Activated CD4-positive, alpha-beta T cell treated with anti-CD3 and anti-CD28 coated beads, Interleukin-2, amount 50 U/mL, for 1 hour (primary cell): ENCODE measurements around the gene MYO18A.
A peak's percentile ranks its signal among the peaks of the same experiment; 100 is the strongest.
"Not testable (repeated sequence)": the region's sequence is repeated elsewhere in the genome, so short reads cannot be mapped to it uniquely, and the experiment has no call there.

ENCODE experiments used
- DNase-seq: peaks from one replicate; pipeline ENCODE4 v3.0.0-alpha.2; 2020

Gene MYO18A, protein sequence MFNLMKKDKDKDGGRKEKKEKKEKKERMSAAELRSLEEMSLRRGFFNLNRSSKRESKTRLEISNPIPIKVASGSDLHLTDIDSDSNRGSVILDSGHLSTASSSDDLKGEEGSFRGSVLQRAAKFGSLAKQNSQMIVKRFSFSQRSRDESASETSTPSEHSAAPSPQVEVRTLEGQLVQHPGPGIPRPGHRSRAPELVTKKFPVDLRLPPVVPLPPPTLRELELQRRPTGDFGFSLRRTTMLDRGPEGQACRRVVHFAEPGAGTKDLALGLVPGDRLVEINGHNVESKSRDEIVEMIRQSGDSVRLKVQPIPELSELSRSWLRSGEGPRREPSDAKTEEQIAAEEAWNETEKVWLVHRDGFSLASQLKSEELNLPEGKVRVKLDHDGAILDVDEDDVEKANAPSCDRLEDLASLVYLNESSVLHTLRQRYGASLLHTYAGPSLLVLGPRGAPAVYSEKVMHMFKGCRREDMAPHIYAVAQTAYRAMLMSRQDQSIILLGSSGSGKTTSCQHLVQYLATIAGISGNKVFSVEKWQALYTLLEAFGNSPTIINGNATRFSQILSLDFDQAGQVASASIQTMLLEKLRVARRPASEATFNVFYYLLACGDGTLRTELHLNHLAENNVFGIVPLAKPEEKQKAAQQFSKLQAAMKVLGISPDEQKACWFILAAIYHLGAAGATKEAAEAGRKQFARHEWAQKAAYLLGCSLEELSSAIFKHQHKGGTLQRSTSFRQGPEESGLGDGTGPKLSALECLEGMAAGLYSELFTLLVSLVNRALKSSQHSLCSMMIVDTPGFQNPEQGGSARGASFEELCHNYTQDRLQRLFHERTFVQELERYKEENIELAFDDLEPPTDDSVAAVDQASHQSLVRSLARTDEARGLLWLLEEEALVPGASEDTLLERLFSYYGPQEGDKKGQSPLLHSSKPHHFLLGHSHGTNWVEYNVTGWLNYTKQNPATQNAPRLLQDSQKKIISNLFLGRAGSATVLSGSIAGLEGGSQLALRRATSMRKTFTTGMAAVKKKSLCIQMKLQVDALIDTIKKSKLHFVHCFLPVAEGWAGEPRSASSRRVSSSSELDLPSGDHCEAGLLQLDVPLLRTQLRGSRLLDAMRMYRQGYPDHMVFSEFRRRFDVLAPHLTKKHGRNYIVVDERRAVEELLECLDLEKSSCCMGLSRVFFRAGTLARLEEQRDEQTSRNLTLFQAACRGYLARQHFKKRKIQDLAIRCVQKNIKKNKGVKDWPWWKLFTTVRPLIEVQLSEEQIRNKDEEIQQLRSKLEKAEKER (N-terminal part only)

DNA sequence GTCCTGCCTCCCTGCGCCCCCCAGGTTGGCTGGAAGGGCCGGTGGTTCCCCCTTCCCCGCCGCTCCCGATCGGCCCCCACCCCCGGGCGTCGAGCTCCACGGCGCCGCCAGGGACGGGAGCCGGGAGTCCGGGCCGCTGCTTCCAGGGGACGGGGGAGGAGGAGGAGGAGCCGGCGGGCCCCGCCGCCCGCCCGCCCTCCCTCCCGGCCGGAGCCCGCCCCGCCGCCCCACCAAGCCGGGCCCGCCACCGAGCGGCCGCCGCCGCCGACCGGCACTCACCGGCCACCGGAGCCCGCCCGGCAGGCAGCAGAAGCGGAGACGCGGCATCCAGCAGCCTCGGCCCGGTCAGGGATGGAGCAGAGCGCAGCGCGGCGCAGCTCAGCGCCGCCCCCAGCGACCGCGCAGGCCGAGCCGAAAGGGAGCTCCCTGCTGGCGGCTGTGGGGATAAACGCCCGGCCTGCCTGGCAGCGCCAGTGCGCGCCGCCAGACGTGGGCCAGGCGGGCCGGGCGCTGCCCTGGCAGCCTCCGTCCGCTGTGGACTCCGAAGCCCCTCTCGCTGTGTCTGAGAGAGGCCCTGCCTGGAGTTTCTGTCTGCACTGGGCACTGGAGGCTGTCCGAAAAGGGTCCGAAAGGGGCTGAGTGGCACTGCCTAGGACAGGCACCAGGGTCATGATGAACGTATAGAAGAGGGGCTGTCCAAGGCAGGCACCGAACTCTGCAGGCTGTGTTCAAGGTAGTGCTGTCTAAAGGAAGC, at the start of gene MYO18A:
Gene MYO18A, minus strand, starts transcription at position 365 of the 754 bp plus-strand sequence. CDS start 13,458 bp downstream, outside the sequence.
- DNase-seq: peak; percentile 77

DNA sequence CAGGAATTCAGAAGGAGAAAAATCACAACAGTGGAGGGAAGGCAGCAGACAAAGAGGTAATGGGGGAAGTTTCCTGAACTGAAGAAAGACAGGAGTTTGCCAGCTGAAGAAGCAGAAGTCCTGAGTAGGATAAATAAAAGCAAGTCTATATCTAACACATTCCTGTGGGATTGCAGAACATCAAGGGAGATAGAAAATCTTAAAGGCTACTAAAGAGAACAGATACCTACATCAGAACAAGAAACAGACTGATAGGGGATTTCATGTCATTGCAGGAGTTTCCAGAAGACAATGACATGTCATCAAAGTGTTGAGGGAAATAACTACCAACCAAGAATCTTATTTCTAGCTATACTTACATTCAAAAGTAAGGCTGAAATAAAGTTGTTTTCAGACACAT, 45.2 kb upstream of the MYO18A start:
- no peak for DNase-seq

DNA sequence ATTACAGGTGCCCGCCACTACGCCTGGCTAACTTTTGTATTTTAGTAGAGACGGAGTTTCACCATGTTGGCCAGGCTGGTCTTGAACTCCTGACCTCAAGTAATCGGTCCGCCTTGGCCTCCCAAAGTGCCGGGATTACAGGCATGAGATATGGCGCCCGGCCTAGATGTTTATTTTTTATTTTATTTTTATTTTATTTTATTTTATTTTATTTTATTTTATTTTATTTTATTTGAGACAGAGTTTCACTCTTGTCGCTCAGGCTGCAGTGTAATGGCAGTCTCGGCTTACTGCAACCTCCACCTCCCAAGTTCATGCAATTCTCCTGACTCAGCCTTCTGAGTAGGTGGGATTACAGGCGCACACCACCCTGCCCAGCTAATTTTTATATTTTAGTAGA, 41.1 kb upstream of the MYO18A start:
- not testable (repeated sequence) for DNase-seq

DNA sequence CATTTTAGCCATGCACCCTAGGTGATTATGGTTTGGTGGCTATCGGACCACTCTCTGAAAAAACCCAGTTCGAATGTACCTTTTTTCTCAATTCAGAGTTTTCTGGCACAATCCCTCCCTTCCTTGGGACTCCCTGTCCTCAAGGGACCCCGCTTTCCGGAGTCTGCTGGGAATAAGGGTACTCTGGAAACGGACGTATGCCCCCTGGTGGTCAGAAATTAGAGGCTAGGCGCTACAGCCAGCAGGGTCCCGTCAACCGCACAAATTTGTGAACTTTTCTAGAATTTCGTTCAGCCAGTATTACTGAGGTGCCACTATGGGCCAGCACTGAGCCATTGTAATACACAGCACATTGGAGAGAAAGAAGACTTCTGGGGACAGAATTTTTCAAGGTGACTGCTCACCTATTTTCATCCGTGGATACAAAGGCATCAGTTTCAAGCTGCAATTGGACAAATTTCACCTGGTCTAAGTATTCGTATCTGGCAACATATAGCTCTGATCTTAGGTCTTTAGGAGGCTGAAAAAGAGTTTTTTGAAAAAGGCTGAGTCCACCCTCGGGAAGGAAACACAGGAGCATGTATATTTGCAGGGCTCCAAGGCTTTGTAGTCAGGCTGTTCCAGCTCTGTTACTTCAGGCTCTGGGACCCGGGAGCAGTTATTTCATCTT, 39.3 kb upstream of the MYO18A start:
- peak; percentile 68 for DNase-seq

GRCh38 chr17:29216856-29217255, 36.7 kb upstream of the MYO18A start:
- DNase-seq: no peak

DNA sequence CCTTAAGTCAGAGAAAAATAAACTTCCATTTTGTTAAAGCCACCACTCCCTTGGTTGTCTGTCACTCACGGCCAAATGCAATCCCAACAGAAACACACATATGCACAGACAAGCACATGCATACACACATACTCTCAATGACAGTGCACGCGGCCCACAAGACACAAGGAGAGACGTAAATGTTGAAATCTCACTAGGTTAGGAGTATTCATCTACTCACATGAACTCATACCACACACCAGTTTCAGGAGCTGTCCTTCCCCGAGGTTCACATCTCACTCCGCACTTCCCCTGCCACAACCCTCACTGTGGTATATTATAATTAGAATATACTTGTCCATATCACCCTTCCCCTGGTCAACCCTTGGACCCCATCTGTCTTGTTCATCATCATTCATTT, 36.0 kb upstream of the MYO18A start:
- no peak for DNase-seq

- DNase-seq: no peak
These were observed 35.5 kb upstream of the MYO18A start for GRCh38 chr17:29215717-29216116.

GRCh38 chr17:29215174-29215573, 35.0 kb upstream of the MYO18A start:
- no peak for DNase-seq

GRCh38 chr17:29214215-29215146, 34.3 kb upstream of the MYO18A start:
- DNase-seq: no peak

DNA sequence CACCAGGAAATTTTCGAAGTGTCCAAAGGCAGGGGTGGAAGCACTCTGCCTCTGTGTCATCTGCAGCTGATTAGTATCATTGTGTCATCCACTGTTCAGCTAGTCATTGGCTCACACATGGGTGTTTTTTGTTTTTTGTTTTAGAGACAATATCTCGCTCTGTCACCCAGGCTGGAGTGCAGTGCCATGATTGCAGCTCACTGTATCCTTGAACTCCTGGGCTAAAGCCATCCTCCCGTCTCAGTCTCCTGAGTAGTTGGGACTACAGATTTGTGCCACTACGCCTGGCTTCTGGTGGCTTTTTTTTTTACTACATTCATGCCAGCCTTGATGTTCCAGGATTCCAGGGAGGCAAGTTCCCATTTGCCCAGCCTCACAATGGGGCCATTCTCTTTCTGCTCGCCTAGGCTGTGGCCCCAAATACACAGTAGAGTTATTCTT, 32.5 kb upstream of the MYO18A start:
- DNase-seq: no peak

DNA sequence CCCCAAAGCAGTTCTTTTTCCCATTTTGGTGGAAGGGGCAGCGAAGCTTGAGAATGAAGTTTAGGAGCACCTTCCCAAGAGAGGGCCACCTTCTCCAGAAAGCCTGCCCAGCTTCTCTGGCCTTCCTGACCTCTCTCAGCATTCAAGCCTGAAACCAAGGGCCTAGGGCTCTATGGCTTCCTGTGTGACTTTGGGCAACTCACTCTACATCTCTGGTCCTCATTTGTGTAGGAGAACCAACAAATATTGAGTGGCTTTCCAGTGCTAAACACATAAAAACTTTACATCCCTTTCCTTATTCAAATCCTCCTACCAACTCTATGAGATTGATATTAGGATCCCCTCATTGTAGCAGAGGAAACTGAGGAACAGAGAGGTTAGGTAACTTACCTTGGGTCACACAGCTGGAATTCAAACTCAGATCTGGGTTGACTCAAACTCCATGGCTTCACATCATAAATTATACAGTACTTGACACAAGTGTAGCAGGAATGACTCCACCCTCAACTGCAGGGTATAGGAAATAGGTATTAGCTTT, 32.0 kb upstream of the MYO18A start:
- no peak for DNase-seq

- no peak for DNase-seq
These were observed 30.7 kb upstream of the MYO18A start for GRCh38 chr17:29210879-29211278.

GRCh38 chr17:29209073-29209472, 28.9 kb upstream of the MYO18A start:
- no peak for DNase-seq

- DNase-seq: no peak
These were observed 27.8 kb upstream of the MYO18A start for GRCh38 chr17:29207975-29208374.

GRCh38 chr17:29205047-29205446, 24.8 kb upstream of the MYO18A start:
- DNase-seq: no peak

DNA sequence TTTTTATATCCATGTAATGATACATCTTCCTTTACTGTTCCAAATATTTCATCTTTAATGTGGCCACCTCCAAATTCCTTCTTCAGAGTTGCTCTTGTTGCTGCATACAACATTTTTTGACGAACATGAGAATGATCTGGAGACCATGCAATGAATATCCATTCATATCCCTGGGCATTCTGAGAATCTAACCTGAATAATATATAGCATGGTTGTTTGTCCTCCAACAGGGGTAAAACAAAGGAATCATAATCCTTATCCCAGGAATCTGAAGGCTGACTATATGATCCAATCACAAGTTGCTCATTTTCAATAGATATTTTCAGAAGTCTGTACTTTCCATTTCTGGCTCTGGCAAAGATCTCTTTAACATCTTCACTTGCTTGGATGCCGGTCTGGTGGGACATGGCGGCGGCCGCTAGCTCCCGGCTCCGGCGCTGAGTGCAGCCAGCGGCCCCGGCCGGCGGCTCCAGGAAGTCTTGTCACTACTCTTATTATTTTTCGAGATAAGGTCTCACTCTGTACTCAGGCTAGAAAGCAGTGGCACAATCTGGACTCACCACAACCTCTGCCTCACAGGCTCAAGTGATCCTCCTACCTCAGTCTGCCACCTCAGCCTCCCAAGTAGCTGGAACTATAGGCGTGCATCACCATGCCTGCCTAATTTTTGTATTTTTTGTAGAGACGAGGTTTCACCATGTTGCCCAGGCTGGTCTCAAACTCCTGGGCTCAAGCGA, 24.0 kb upstream of the MYO18A start:
- not testable (repeated sequence) for DNase-seq

- DNase-seq: no peak
These were observed 17.5 kb upstream of the MYO18A start for GRCh38 chr17:29197516-29198272.

DNA sequence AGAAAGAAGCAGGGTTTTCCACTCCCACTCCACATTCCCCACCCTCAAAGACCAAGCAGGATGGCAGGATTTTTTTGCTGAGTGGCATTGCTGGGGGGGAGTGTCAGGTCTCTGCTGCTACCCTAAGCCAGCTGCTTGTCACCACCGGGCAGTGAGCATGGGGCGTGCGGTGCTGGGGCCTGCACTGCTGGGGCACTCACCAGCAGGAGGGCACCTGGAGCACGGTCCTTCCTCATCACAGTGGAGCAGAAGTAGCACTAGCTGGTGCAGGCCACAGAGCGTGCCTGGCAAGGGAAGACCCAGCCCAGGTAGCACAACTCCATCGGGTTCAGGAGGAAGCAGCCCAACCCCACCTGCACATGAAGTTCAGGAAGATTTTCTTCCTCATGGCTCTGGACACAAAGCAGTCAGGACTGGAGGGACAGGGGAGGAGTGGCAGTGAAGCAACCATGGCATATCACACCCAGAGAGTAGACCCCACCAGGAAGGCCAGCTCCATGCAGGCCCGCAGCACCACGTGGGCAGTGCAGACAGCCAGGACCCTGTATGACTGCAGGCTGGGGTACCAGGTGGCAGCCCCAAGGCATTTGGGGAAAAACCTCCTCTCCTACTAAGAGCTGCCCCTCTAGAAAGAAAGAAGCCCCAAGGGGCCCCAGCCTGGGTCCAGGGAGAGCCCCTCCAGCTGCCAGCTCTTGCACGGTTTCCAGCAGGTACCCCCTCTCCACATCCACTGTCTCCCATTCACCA, 16.7 kb upstream of the MYO18A start:
- no peak for DNase-seq
